Neural progenitor cell (in vitro differentiated cells): ENCODE data around the gene SHROOM3. TPM values are rescaled to one million over a fixed set of nuclear protein-coding genes. Genes with fewer than 3 reads are reported as not detected.
A peak's percentile ranks its signal among the peaks of the same experiment; 100 is the strongest.

Experiments
- DNase-seq: peaks from one replicate; pipeline ENCODE4 v3.0.0-alpha.2; 2016; ENCODE audit warnings: low spot score
- H2AFZ ChIP-seq: fragments of 200-600 bp; sonication (generic); replicated peaks from 2 replicates; pipeline ENCODE4 v1.6.1; 2016; ENCODE audit warnings: antibody characterized with exemption
- H3F3A ChIP-seq: fragments of 200-600 bp; sonication (generic); 2 replicates; pipeline ENCODE4 v1.6.1; 2016; ENCODE audit warnings: antibody characterized with exemption, low read depth
- H3K27ac ChIP-seq: fragments of 200-600 bp; sonication (generic); 2 replicates; pipeline ENCODE4 v1.5.1; 2016; ENCODE audit warnings: mild to moderate bottlenecking
- H3K27me3 ChIP-seq: fragments of 200-600 bp; sonication (generic); 2 replicates; pipeline ENCODE4 v1.6.1; 2016; ENCODE audit warnings: mild to moderate bottlenecking, moderate library complexity
- H3K36me3 ChIP-seq: fragments of 200-600 bp; sonication (generic); 2 replicates; pipeline ENCODE4 v1.5.1; 2016
- H3K4me1 ChIP-seq: fragments of 200-600 bp; sonication (generic); 2 replicates; pipeline ENCODE4 v1.6.1; 2016; ENCODE audit warnings: mixed run types
- H3K4me2 ChIP-seq: fragments of 200-600 bp; sonication (generic); 2 replicates; pipeline ENCODE4 v1.6.1; 2016
- H3K4me3 ChIP-seq: fragments of 200-600 bp; sonication (generic); 2 replicates; pipeline ENCODE4 v1.5.1; 2016
- H3K79me2 ChIP-seq: fragments of 200-600 bp; sonication (generic); 2 replicates; pipeline ENCODE4 v1.6.1; 2016; ENCODE audit warnings: low read depth
- H3K9ac ChIP-seq: fragments of 200-600 bp; sonication (generic); 2 replicates; pipeline ENCODE4 v1.6.1; 2016
- H3K9me3 ChIP-seq: fragments of 200-600 bp; sonication (generic); 2 replicates; pipeline ENCODE4 v1.5.1; 2016; ENCODE audit warnings: low read depth
- H4K20me1 ChIP-seq: fragments of 200-600 bp; sonication (generic); 2 replicates; pipeline ENCODE4 v1.6.1; 2016; ENCODE audit warnings: low read depth
- H3K27ac Mint-ChIP-seq: 3 replicates; pipeline ENCODE4 v1.8.0; 2021; ENCODE audit warnings: mixed read lengths
- H3K27me3 Mint-ChIP-seq: 2 replicates; pipeline ENCODE4 v1.8.0; 2022; ENCODE audit warnings: low read depth, mild to moderate bottlenecking, inconsistent platforms, moderate library complexity, mixed read lengths; ENCODE audit not compliant: insufficient read depth
- H3K36me3 Mint-ChIP-seq: 3 replicates; pipeline ENCODE4 v1.8.0; 2021; ENCODE audit warnings: mixed read lengths
- H3K4me1 Mint-ChIP-seq: 3 replicates; pipeline ENCODE4 v1.8.0; 2021; ENCODE audit warnings: mixed read lengths
- H3K4me3 Mint-ChIP-seq: 3 replicates; pipeline ENCODE4 v1.8.0; 2021; ENCODE audit warnings: mild to moderate bottlenecking, moderate library complexity, mixed read lengths
- H3K9me3 Mint-ChIP-seq: 3 replicates; pipeline ENCODE4 v1.8.0; 2020; ENCODE audit warnings: mixed read lengths
- CTCF ChIP-seq: fragments of 200-600 bp; sonication (generic); IDR thresholded peaks from 2 replicates; pipeline ENCODE4 v1.5.1; 2017; ENCODE audit warnings: antibody characterized with exemption, mild to moderate bottlenecking
- EZH2 ChIP-seq: fragments of 200-600 bp; sonication (generic); IDR thresholded peaks from 2 replicates; pipeline ENCODE4 v1.6.1; 2017; ENCODE audit warnings: antibody characterized with exemption, mild to moderate bottlenecking, moderate library complexity
- EZH2phosphoT487 ChIP-seq: fragments of 200-600 bp; sonication (generic); IDR thresholded peaks from 2 replicates; pipeline ENCODE4 v1.6.1; 2017; ENCODE audit warnings: antibody characterized with exemption
- total RNA-seq: library from RNA; depleted of rRNA; stranded (reverse); fragments of >200 nt; gene quantifications from 2 replicates; pipeline ENCODE4 v1.2.3, GENCODE V29; 2015; ENCODE audit warnings: low replicate concordance

Gene SHROOM3
- total RNA-seq, 1 donor from 2014 or later: 36.6 TPM

- Histone ChIP-seq H3K36me3 (peaks cover 29% of the 10 kb centered on the region), H3K9me3 (no peaks in the 10 kb centered on the region), H3K4me2 (no peak overlapping the region), H3K79me2 (no peaks in the 10 kb centered on the region), H3F3A (no peaks in the 10 kb centered on the region), H2AFZ (no peak overlapping the region), H3K9ac (no peak overlapping the region), H4K20me1 (no peaks in the 10 kb centered on the region), H3K4me1 (peaks cover 6% of the 10 kb centered on the region), H3K27me3 (no peaks in the 10 kb centered on the region), H3K27ac (no peak overlapping the region), H3K4me3 (no peak overlapping the region)
- no peak for DNase-seq
- Mint-ChIP-seq H3K27me3 (no peaks in the 10 kb centered on the region), H3K4me1 (no peaks in the 10 kb centered on the region), H3K27ac (no peak overlapping the region), H3K36me3 (peaks cover 75% of the 10 kb centered on the region), H3K4me3 (no peak overlapping the region), H3K9me3 (peaks cover 12% of the 10 kb centered on the region)
- no peak for TF ChIP-seq EZH2phosphoT487
- TF ChIP-seq CTCF: no peak
- TF ChIP-seq EZH2: no peak
Observed at GRCh38 chr4:76779740-76780459, 344.9 kb downstream of the SHROOM3 start.

- no peaks in the 10 kb centered on the region for H3K9me3 ChIP-seq
Observed at GRCh38 chr4:76780781-76781697, 346.0 kb downstream of the SHROOM3 start.

More at GRCh38 chr4:76780781-76781697, 346.0 kb downstream of the SHROOM3 start:
- TF ChIP-seq CTCF: no peak
- Mint-ChIP-seq H3K9me3 (peaks cover 10% of the 10 kb centered on the region), H3K27me3 (peaks cover 2% of the 10 kb centered on the region), H3K4me3 (no peak overlapping the region), H3K36me3 (peaks cover 72% of the 10 kb centered on the region), H3K27ac (no peak overlapping the region), H3K4me1 (no peaks in the 10 kb centered on the region)
- no peak overlapping the region for H3K9ac ChIP-seq
- H4K20me1 ChIP-seq: no peaks in the 10 kb centered on the region
- H2AFZ ChIP-seq: no peak overlapping the region
- no peak overlapping the region for H3K4me2 ChIP-seq
- H3K27me3 ChIP-seq: no peaks in the 10 kb centered on the region
- DNase-seq: no peak
- no peaks in the 10 kb centered on the region for H3K79me2 ChIP-seq
- H3K4me3 ChIP-seq: no peak overlapping the region
- no peaks in the 10 kb centered on the region for H3F3A ChIP-seq
- peaks cover 22% of the 10 kb centered on the region for H3K36me3 ChIP-seq
- peaks cover 6% of the 10 kb centered on the region for H3K4me1 ChIP-seq
- H3K27ac ChIP-seq: peak overlapping the region; percentile 40
